Measurements from ENCODE around the gene HMCN2.

DNA sequence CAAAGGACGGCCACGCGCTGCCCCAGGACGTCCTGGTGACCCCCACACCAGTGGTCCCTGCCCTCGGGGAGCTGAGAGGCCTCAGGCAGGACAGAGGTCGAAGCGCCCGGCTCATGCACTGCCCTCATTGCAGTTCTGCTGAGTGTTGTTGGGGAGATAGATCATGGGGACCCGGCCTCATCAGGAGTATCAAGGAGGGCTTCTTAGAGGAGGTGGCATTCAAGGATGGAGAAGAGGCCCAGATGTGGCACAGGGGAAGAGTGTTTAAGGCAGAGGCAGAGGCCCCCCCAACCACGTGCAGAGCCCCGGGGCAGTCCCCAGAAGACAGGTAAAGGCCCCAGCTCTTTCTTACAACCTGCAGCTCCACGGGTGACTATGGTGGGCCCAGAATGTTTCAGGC lies 205.4 kb downstream of the HMCN2 start:
- TF ChIP-seq, protein P1, sequence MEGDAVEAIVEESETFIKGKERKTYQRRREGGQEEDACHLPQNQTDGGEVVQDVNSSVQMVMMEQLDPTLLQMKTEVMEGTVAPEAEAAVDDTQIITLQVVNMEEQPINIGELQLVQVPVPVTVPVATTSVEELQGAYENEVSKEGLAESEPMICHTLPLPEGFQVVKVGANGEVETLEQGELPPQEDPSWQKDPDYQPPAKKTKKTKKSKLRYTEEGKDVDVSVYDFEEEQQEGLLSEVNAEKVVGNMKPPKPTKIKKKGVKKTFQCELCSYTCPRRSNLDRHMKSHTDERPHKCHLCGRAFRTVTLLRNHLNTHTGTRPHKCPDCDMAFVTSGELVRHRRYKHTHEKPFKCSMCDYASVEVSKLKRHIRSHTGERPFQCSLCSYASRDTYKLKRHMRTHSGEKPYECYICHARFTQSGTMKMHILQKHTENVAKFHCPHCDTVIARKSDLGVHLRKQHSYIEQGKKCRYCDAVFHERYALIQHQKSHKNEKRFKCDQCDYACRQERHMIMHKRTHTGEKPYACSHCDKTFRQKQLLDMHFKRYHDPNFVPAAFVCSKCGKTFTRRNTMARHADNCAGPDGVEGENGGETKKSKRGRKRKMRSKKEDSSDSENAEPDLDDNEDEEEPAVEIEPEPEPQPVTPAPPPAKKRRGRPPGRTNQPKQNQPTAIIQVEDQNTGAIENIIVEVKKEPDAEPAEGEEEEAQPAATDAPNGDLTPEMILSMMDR (IDR thresholded peaks at IDR 0.05) = no peak
- TF ChIP-seq POLR2A (IDR thresholded peaks at IDR 0.05) = no peak

Measured in upper lobe of left lung (tissue), 4 donors.